Fibroblast of the aortic adventitia (primary cell): Measurements from ENCODE around the gene NUBP2. TPM values are rescaled to one million over a fixed set of nuclear protein-coding genes. Genes with fewer than 3 reads are reported as not detected.

Experiments used
- DNase-seq: peaks from one replicate; pipeline ENCODE4 v3.0.0-alpha.2; 2010; ENCODE audit warnings: low read depth
- H3K4me3 ChIP-seq: 2 replicates; pipeline ENCODE4 v1.5.1; 2011; ENCODE audit warnings: low read depth, mild to moderate bottlenecking, control low read depth, low read length, moderate library complexity
- total RNA-seq: library from RNA; depleted of rRNA; stranded (reverse); fragments of >200 nt; gene quantifications from 2 replicates; pipeline ENCODE4 v1.2.3, GENCODE V29; 2012; ENCODE audit warnings: low replicate concordance
- TF ChIP-seq, protein P1 (sequence below): IDR thresholded peaks from 2 replicates; pipeline ENCODE4 v1.5.1; 2011; ENCODE audit warnings: mild to moderate bottlenecking, low read length, control low read depth, inconsistent platforms; ENCODE audit not compliant: insufficient read depth

The NUBP2 gene
- total RNA-seq, 1 donor, result 44.6 TPM

DNA sequence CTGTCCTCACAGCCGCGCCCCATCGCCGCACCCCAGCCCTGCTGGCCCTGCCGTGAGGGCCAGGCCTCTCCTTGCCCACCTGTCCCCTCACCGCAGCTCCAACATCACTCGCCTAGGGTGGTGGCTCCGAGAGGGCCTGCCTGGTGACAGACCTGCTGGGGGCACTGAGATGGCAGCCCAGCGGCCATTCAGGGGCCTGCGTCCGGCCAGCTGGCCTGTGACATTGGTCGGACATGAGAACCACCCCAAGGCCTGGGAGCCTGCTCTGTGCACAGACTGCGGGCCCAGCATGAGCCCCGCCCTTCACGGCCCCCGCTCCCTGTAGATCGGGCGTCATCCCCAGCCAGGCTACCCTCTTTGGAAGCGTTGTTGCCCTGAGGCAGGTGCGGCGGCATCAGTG lies 23.2 kb upstream of the NUBP2 start:
- TF ChIP-seq, protein P1, sequence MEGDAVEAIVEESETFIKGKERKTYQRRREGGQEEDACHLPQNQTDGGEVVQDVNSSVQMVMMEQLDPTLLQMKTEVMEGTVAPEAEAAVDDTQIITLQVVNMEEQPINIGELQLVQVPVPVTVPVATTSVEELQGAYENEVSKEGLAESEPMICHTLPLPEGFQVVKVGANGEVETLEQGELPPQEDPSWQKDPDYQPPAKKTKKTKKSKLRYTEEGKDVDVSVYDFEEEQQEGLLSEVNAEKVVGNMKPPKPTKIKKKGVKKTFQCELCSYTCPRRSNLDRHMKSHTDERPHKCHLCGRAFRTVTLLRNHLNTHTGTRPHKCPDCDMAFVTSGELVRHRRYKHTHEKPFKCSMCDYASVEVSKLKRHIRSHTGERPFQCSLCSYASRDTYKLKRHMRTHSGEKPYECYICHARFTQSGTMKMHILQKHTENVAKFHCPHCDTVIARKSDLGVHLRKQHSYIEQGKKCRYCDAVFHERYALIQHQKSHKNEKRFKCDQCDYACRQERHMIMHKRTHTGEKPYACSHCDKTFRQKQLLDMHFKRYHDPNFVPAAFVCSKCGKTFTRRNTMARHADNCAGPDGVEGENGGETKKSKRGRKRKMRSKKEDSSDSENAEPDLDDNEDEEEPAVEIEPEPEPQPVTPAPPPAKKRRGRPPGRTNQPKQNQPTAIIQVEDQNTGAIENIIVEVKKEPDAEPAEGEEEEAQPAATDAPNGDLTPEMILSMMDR, result no peak
- no peak overlapping the region for H3K4me3 ChIP-seq
- no peak for DNase-seq

- no peak overlapping the region for H3K4me3 ChIP-seq
- DNase-seq, result no peak
- TF ChIP-seq, protein P1, result no peak
Observed at GRCh38 chr16:1760911-1761310, 21.8 kb upstream of the NUBP2 start.

GRCh38 chr16:1761751-1762150 lies 21.0 kb upstream of the NUBP2 start:
- TF ChIP-seq, protein P1, result no peak
- DNase-seq, result no peak
- H3K4me3 ChIP-seq, result no peak overlapping the region

GRCh38 chr16:1762196-1762878 lies 20.4 kb upstream of the NUBP2 start:
- no peak for DNase-seq
- no peak overlapping the region for H3K4me3 ChIP-seq
- TF ChIP-seq, protein P1, result no peak

DNA sequence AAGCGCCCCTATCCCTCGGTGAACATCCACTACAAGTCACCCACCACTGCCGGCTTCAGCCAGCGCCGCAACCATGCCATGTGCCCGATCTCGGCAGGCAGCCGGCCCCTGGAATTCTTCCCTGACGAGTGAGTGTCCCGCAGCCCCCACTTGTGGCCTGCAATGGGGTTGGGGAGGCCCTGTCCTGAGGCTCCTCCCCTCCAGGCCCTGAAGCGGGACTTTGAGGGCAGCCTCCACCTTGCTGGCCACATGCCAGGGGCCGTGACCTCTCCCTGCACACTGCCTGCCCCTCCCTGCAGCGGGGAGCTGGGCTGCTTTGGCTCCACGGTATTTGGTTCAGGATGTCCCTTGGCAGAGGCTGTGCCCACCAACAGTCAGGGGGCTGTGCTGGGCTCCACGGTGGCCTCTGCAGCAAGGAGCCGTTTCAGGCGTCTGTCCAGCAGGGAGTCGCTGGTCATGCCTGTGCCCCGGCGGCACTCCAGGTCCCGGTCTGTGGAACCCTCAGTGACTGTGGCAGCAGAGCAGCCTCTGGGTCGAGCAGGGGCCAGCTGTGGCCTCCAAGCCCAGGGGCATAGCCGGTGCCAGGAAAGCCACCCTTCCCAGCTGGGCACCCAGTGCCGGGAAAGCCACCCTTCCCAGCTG lies 19.8 kb upstream of the NUBP2 start:
- TF ChIP-seq, protein P1, result no peak
- H3K4me3 ChIP-seq, result no peak overlapping the region
- DNase-seq, result no peak

DNA sequence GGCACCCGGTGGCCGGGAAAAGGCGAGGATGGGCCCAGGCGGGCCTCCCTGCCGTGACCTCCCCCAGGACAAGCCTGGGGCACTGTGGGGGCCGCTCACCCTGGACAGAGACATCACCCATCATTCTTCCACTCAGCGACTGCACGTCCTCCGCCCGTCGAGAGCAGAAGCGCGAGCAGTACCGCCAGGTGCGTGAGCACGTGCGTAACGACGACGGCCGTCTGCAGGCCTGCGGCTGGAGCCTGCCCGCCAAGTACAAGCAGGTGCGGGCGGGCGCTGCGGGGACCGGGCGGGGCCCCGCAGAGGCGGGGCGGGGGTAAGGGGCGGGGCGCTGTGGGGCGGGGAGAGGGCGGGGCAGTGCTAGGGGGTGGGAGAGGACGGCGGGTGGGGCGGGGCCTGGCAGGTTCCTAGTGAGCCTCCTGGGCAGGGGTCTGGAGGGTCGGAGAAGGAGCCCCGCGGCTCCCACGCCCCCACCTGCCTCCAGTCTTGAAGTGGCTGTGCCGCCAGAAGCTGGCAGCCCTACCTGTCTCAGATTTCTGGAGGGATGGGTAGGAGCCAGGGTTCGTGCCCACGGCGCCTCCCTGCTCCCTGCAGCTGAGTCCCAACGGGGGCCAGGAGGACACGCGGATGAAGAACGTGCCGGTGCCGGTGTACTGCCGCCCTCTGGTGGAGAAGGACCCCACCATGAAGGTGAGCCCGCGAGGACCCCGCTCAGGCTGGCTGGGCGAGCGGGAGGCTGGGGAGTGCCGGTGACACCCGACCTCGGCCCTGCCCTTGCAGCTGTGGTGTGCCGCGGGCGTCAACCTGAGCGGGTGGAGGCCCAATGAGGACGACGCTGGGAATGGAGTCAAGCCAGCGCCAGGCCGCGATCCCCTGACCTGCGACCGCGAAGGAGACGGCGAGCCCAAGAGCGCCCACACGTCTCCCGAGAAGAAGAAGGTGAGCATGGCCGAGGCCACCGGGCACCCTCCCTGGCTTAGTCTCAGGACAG lies 18.9 kb upstream of the NUBP2 start:
- no peak overlapping the region for H3K4me3 ChIP-seq
- TF ChIP-seq, protein P1, result peak; percentile 20
- DNase-seq, result no peak
